ENCODE data around the gene ETF1.

The ETF1 gene

DNA sequence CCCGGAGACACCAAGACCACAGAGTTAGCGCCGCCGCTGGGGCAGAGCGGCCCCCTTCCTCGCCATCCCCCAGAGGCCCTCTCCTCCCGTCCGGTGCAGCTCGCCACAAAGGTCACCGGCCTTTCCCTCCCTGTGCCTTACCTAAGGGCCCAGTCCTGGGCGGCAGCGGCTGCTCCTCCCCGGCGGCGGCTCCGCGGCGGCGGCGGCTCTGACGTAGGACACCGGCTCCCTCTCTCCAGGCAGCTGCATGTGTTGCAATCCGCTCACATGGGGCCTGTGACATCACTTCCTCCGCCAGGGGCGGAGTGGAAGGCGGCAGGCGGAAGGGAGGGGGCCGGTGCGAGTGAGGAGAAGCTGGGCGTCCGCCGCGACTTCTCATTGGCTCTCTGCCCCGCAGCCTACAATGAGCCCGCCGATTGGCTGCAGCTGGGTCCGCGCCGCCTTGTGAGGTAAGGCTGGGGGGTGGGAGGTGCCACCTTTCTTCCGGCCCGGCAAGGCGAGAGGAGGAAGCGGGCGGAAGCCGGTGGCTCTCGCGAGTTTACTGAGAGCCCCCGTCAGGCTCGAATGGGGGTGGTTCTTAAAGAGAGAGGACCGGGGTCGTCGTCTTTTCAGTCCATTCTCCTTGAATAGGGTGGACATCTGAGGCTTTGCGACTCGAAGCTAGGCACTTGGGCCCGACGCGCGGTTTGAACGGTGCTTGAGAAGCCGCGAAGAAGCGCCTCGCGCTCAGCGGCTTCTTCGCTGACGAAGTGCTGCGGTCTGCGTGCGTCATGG is at the start of gene ETF1:
TSS of gene ETF1 (minus strand) at position 281 of the 774 bp plus-strand sequence. CDS start 318 bp downstream, outside the sequence.
- DNase-seq: peak; percentile 89

DNA sequence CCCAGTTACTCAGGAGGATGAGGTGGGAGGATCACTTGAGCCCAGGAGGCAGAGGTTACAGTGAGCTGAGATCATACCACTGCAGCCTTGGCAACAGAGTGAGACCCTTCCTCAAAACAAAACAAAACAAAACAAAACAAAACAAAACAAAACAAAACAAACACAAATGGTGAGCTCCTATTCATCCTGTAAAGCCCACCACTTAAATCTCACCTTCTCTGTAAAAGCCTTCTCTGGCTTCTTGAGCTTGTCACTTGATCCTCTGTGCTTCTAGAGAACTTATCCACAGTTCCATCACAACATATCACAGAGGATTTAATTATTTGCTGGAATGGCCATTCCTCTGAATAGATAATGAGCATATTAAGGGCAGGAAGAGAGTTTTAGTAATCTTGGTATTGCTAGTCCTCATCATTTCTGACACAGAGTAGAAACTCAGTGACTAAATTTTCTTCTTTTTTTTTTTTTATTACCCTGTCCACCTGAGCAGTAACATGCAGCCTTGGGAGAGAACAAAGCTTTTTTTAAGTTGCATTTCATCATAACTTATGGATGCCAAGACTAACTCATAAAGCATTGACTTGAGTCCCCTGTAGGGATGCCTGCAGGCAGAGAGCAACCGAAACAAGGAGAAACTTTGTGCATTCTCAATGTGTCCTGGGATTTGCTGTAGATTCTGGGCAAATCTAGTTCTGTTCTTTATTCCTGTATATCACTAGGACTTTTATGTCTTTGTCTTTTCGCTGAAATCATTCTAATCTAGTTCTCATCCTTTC is 45.2 kb upstream of the ETF1 start:
- DNase-seq: no peak

GRCh38 chr5:138585157-138585556 is 42.1 kb upstream of the ETF1 start:
- DNase-seq: no peak

DNA sequence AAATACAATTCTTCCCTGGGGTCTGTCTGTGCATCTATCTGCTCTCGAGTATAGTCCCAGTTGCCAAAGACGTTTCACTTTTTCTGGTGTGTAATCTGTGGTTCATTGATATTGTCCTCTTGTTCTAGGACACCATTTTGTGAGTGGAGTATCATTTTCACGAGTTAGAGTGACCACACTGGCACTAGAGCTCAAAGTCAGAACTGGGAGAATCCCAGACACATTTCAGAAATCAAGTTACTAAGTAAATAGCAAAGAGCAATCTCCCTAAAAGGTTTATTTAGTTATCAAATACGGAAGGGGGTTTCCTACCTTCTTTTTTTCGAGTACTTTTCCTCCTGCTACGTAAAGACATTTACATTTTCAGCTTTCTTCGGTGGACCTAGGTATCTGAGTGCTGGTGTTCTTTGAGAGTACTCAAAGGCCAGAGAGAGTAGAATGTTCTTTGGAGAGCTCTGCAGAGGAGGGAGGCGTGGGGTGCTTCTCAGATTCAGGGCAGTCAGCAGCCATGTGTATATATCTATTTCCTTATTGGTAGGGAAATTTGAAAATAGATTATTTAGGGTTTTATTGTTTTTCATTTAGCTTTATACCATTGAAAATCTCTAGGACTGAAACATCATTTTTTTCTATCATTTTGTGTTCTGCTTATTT is 41.1 kb upstream of the ETF1 start:
- DNase-seq: no peak

GRCh38 chr5:138582959-138583358 is 39.9 kb upstream of the ETF1 start:
- DNase-seq: no peak

- no peak for DNase-seq
Observed at GRCh38 chr5:138580777-138581176, 37.7 kb upstream of the ETF1 start.

DNA sequence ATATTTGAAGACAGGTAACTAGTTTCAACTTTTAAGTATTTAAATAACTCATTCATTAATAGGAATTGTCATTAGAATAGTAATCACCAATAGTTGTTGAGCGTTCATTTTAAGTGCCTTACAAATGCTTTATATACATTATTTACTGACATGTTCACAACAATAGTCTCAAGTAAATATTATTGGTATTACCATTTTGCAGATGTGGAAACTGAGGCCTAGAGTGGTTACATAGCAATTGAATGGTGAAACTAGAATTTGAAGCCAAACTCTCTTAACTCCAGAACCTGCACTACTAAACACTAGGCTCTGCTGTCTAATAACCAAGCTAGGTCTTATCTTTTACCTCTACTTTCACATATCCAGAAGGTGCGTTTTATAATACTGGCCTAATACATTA is 37.0 kb upstream of the ETF1 start:
- no peak for DNase-seq

- no peak for DNase-seq
Observed at GRCh38 chr5:138579517-138579863, 36.5 kb upstream of the ETF1 start.

DNA sequence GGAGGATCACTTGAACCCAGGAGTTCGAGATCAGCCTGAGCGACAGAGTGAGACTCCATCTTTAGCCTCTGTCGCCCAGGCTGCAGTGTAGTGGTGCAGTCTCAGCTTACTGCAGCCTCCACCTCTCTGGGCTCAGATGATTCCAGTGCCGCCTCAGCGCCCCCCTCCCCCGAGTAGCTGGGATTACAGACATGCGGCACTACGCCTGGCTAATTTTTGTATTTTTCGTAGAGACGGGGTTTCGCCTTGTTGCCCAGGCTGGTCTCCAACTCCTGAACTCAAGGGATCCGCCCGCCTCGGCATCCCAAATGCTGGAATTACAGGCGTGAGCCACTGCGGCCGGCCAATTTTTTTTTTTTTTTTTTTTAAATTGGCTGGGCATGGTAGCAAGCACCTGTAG is 34.4 kb upstream of the ETF1 start:
- no peak for DNase-seq

- peak; percentile 94 for DNase-seq
Observed at GRCh38 chr5:138575194-138576015, 32.4 kb upstream of the ETF1 start, which contains the start of gene HSPA9. TSS of gene HSPA9 (minus strand) at chr5:138575401. CDS start at chr5:138575318, 83 bp downstream.

DNA sequence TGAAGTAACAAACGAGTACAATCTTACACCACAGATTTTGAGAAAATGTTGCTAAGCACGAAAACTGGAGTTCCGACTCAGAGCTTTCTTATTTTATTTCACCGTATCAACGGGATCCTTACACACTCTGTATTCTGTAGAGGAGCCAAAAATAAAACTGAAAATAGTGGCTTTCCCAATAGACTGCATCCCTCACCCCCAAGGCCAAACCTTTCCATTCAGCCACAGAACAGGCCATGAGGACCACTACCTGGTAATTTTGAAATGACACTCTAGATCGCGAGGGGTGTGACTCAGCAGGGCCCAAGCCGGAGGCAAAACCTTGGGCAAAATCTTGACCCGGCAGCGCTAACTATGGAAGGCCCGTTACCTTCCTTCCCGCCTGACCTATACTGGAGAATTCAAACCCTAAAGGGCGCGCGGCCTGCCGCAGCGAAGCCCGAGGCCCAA is 31.7 kb upstream of the ETF1 start:
- no peak for DNase-seq

DNA sequence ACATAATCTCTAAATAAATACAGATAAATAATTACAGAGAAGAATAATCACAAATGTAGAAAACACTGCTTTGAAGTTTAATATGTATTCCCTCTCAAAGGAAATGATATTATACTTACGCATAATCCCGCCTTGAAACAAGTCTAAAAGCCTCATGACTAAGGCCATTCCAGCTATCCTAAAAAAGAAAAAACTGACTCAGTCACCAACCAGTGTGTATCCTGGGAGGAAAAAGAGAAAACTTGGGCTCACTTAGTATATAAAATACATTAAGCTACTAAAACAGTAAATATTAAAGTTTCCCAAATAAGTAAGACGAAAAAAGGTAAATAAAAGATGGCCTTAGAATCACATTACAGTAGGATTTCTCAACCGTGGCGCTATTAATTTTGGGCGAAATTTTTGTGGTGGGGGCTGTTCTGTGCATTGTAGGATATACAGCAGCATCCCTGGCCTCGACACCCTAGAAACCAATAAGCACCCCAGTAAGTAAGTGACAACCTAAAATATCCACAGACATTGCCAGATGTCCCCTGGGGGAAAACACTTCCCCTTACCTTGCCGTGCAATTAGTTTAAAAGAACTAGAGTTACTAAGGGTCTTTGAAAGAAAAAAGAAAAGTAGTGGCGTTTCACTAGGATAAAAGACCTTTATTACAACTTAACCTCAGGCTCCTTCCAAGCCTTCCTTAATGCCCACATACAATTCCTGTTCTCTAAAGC is 31.1 kb upstream of the ETF1 start:
- no peak for DNase-seq

GRCh38 chr5:138573223-138573622 is 30.2 kb upstream of the ETF1 start:
- no peak for DNase-seq

- DNase-seq: no peak
Observed at GRCh38 chr5:138570871-138571270, 27.8 kb upstream of the ETF1 start.

- no peak for DNase-seq
Observed at GRCh38 chr5:138569782-138570181, 26.7 kb upstream of the ETF1 start.

GRCh38 chr5:138568061-138568824 is 25.2 kb upstream of the ETF1 start:
- no peak for DNase-seq

- no peak for DNase-seq
Observed at GRCh38 chr5:138566792-138567191, 23.8 kb upstream of the ETF1 start.

DNA sequence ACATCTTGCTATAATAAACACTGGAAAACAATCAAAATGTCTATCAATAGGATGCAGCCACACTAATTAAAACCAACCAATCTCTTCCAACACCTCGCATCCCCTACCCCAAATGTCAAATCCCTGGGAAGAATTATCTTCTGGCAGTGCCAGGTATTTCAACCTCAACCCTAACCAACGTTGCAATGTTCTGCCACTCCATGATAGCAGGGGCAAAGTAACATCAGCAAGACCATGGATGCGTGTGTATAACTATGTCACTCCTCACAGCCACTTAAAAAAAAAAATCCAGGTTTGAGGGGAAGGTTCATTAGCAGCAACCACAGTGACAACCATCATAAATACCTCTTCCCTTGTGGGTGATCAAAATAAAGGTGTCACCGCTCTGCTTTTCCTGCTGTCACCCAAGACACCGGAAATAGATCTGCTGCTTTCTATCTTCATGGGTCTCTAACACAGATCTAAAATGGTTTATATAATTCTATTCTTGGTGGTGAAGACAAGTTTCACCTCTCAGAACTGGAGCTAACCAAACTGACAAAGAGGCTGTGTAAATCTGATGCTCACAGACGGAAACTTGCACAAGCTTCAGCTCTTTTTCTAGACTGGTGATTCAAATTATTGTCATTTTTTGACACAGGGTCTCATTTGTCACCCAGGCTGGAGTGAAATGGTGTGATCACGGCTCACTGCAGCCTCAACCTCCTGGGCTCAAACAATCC is 22.2 kb upstream of the ETF1 start:
- DNase-seq: no peak

GRCh38 chr5:138564242-138564641 is 21.2 kb upstream of the ETF1 start:
- no peak for DNase-seq

DNA sequence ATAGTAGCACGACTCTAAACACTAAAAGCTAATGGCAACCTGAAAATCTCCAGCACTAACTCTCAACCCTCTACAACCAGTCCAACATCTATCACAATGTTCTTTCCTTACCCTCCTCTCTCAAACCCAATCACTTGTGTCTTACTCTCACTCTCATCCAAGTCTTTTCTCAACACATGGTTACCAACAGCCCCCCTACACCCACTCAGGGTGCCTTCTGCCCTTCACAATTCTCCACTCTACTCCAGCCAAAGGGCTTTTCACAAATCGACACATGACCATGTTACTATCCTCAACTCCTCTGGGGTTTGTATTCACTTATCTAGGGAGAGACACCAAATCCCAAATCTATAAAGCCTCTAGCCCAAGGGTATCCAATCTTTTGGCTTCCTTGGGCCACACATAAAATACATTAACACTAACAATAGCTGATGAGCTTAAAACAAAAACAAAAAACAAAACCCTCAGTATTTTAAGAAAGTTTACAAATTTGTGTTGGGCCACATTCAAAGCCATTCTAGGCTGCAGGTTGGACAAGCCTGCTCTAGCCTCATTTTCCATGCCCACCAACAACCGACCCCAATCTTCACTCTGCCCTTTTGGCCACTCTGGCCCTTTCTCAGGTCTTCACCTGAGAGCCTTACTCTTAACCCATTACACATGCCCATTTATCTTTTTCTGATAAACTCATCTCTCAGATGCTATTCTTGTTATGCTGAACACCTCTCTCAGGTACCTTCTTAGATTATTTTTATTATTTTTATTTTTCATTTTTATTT is 20.5 kb upstream of the ETF1 start:
- DNase-seq: no peak

Measured in NCI-H524 treated with DMSO at 0.1 percent for 48 hours (cell line).